A673 (cell line): Measurements from ENCODE around the gene TUBA1A.

Source experiments
- EZH2 ChIP-seq: fragments of 200-600 bp; sonication (generic); IDR thresholded peaks from 2 replicates; pipeline ENCODE4 v1.6.1; 2017; ENCODE audit warnings: borderline replicate concordance, low read depth, mild to moderate bottlenecking, mixed read lengths, antibody characterized with exemption, low read length; ENCODE audit not compliant: poor library complexity, severe bottlenecking
- TF ChIP-seq, protein P1 (sequence below): fragments of 300-800, 200-600 bp; sonication (generic); conservative IDR thresholded peaks from 2 replicates; pipeline ENCODE4 v1.5.1; 2017; ENCODE audit warnings: low read depth, mild to moderate bottlenecking, antibody characterized with exemption, low read length, moderate library complexity, mixed read lengths

DNA sequence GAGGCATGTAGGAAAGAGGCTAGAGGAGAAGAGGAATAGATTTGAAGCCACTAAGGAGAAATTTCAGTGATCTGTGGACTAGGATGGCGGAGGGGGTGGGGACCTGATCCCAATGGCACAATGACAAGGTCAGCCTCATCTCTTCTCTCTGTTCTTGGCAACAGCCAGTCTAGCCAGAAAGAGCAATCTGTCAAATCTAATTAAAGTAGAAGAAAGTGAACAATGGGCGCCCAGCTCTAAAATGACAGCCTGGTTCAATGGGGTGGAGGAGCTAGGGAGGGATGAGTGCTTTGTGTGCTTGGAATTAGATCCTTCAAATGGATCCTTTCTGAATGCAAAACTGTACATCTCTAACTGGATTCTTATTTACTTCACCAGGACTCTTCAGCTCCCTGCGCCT, 38.8 kb upstream of the TUBA1A start:
- TF ChIP-seq, protein P1, sequence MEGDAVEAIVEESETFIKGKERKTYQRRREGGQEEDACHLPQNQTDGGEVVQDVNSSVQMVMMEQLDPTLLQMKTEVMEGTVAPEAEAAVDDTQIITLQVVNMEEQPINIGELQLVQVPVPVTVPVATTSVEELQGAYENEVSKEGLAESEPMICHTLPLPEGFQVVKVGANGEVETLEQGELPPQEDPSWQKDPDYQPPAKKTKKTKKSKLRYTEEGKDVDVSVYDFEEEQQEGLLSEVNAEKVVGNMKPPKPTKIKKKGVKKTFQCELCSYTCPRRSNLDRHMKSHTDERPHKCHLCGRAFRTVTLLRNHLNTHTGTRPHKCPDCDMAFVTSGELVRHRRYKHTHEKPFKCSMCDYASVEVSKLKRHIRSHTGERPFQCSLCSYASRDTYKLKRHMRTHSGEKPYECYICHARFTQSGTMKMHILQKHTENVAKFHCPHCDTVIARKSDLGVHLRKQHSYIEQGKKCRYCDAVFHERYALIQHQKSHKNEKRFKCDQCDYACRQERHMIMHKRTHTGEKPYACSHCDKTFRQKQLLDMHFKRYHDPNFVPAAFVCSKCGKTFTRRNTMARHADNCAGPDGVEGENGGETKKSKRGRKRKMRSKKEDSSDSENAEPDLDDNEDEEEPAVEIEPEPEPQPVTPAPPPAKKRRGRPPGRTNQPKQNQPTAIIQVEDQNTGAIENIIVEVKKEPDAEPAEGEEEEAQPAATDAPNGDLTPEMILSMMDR: no peak
- TF ChIP-seq EZH2: no peak
